Hematopoietic multipotent progenitor cell treated with erythropoietin and hydrocortisone succinate and interleukin-3 and kit ligand, for 4 days (in vitro differentiated cells): ENCODE results near the gene EDAR.

ENCODE experiments used
- DNase-seq: peaks from one replicate; pipeline ENCODE4 v3.0.0-alpha.2; 2015

Gene EDAR

DNA sequence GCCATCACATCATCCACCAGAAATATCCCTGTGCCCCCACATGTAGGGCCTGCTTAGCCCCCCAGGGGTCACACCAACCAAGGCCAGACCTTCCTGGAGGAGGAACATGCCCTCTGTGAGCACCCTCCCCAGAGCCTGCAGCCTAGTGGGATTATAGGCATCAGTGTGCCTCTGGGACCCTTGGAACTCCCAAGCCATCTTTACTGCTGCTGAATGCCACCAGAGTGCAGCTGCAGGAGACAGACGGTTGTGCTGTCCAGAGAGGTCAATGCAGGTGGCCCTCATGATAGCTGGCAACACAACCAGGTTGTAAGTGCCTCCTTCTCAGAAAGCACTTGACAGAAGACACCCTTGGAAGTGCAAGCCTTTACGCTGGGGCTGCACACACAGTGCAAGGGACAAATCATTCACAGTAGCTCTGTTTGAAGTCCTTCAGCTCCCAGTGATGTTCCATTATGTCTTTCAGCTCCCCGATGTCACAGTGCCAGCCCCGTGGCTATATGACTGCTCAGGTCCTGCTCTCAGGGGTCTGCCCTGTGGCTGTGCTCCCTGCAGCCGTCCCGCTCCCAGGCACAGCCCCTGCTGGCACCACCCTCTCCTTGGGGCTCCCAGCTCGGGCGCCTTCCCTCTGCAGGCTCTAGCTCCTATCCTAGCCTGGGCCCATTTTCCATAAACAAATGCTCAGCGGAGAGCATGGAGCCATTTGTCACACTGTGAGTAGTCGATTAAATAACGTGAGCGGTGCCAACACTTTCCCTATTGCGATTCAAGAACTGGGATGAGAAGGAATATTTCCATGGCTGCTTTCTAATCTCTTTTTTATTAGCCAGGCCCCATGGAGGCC, 65.1 kb downstream of the EDAR start:
- no peak for DNase-seq

DNA sequence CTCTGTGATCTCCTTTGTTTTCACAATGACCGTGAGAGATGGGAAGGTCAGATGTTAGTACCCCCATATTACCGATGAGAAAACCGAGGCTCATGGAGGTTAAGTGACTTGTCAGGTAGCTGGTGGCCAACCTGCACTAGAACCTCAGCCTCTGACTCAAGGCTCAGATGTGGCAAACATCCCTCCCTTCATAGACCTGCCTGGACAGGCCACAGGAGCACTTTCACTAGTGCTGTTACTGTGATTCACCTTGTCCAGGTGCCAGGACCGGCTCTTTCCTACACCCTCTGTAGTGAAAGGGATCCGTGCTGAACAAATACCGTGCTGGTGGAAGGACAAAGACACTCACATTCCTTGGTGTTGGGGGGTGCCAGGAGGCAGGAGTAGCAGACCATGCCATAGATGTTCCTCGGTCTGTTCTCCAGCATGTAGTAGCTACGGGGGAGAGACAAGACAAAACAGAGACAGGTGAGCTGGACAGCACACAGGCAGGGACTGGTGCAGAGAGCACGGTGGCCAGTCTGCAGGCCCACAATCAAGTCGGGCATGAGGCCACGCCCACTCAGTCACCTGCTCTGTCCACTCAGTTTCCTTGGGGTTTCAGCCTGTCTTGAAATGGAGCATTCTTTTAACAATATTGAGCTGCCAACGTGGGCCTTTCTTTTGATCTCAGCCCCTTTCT, 65.9 kb downstream of the EDAR start:
- no peak for DNase-seq

DNA sequence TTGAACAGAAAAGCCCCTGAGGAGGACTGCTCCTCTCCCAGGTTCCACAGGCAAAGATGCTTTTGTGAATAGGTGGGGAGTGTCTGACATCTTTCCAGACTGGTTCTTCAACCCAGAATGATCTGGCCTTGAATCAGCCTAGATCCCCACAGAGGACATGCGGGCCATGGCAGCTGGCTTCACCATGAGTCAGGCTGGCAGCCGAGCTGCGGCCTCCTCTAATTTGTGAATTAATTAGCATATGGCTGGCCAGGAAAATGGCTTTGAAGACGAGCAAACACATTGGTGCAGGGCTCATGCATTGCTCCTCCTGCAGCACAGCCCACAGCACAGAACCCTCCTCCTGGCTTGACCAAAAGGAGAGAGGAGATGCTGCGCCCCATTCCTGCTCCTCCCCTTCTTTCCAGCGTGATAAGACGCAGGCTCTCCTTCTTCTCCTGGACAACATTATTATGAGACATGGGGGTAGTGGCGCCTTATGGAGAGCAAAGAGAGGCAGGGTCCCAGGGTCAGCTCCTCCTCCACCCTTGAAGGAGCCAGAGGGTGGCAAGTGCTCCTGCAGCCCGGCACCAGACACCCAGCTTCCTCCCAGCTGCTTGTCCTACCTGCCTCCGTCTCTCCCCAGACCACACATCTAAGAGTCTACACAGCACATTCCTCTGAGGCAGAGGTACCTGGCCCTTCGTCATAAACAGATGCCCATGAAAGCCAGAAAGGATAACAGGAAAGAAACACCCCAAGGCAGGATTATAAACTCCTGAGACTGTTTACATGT, 66.7 kb downstream of the EDAR start:
- no peak for DNase-seq

DNA sequence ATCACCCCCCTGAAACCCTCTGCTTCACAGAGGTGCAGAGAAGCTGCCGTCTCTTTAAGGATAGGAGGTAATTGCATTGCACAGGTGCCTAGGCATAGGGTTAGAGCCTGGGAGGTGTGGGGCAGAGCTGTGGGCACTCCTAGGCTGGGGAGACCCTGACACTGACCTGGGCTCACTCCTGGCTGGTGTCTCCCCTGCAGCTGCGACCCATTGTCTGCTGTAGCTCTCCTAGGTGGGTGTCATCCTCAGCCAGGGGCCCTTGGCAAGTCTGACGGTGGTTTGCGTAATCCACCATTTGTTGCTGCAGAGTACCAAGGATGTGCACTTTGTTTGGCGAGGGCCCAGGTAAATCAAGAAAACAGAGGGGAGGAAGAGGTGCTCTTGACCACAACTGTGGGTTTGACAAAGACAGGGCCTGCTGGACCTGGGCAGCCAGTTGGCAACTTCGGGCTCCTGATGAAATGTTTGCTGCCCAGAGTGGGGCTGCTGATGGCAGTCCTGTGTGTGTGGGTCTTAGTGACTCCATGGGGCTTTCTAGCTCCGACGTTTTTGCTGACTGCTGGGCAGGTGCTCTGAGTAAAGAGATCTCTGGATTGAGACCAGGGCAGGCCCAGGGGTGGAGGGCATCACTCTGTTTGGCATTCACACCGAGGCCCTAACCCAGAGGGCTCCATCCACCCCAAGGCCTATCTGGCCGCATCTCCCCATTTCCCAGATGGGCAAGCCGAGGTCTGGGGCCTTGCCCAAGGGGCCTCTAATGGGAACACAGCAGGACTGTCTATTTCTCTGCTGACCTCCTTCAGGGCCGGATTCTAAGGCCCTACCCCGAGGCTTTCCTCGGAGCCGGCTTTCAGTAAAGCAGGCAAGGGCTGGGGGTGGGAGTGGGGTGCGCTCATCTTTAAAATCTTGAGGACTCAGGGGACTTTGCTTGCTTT, 67.7 kb downstream of the EDAR start:
- DNase-seq: no peak

DNA sequence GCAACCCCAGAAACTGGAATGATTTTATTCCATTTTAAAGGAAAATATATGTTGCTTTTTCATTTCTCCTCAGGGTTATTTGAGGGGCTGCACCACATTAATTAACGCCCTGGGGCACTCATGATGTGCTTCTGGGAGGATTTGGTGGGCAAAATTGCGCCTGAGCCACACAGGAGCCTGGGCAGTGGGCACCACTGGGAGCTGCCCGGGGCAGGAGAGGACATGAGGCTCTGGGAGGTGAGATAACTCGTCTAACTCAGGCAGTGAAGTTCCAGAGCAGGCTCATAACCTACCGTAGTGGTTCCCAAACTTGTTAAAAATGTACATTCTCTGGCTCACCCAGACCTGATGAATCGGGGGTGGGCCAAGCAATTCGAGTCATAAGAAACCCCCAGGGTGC, 68.3 kb downstream of the EDAR start:
- no peak for DNase-seq

DNA sequence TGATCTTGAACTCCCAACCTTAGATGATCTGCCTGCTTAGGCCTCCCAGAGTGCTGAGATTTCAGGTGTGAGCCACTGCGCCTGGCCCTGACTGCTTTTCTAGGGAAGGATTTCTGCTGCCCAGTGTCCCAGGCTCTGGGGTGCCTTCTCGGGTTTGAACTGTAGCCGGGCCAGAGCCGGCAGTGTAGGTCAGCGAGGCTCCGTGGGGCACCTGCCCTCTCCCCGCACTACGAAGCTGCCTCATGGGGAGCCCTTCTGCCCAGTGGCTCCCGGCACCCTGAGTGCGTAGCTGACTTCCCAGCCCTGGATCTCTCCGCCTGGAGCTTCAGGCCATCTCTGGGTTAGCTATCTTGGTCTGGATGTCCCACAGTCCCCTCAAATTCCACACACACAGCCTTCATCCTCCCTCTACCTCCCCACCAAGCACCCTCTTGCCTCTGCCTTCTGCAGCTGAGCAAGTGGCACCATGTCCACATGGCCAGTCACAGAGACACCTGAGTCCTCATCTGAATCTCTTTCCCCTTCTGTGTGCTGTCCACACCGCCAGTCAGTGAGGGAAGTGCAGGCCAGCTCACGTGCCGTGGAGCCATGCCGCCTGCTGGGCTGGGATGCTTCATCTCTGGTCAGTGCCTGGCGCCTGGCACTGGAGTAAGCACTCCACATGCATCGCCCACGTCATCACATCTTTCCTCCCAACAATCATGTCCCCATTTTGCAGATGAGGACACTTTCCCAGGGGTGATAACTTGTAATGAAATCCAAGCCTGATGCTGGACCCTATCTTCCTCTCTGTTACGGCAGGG, 69.2 kb downstream of the EDAR start:
- no peak for DNase-seq

DNA sequence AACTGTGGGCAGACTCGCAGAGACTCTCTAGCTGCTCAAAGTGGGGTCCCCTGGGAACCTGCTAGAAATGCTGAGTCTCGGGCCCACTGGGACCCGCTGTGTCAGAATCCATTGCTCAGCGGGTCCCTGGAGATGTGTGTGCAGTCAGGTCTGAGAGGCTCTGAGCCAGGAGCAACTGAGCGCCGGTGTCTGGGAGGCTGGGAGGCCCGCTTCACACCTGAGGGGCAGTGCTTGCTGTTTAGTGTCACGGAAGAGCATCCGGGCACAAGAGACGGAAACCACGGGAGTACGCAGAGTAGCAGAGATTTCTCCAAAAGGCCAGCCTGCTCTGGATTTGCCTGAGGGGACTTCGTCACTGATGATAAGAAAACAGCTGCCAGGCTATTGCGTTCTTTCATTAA, 70.1 kb downstream of the EDAR start:
- DNase-seq: no peak

DNA sequence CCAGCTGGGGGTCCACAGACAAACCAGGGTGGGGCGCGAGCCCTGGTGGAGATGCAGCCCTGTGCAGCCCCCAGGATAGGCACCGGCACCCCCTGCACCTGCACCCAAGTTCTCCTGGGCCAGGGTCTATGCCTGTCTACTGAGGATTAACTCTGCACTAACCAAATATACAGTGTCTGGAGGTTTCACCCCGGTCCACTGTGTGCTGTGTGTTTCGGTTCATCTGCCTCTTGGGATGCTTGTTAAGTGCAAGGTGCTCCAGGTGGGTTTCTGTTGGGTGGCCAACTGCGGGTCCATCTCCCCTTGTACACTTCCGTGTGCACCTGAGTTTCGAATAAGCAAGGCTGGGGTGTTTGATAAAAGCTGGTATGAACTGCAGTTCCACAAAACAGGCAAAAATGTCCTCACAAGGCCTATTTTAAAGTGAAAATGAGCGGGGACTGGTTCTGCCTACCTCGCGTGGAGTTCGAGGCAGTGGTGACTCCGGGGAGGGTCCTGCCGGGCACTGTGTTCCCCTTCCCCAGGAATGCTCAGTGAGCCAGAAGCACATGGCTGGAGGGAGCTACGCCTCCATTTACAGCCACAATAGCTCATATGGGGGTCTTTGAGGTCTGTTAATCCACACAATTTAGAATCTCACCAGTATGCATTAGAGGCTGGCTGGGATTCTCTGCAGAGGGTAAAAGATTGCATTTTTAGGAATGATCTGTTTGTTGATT, 70.7 kb downstream of the EDAR start:
- DNase-seq: no peak

DNA sequence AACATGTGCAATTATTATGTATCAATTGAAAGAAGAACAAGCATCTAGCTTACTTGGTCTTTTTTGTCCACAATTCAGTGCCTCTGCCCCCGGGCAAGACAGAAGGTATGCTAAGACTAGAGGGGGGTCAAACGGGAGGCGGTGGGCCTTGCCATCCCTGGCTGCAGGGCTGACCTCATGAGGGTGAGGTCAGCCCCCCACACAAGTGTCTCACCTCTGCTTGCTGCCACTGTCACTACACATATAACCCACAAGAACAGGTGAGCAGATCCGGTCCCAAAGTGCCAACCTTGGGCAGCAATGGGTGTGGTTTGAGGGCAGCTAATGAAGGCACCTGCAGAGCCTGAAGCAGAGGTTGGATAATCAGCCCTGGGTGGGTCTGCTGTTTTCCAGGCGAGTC, 71.5 kb downstream of the EDAR start:
- DNase-seq: no peak

DNA sequence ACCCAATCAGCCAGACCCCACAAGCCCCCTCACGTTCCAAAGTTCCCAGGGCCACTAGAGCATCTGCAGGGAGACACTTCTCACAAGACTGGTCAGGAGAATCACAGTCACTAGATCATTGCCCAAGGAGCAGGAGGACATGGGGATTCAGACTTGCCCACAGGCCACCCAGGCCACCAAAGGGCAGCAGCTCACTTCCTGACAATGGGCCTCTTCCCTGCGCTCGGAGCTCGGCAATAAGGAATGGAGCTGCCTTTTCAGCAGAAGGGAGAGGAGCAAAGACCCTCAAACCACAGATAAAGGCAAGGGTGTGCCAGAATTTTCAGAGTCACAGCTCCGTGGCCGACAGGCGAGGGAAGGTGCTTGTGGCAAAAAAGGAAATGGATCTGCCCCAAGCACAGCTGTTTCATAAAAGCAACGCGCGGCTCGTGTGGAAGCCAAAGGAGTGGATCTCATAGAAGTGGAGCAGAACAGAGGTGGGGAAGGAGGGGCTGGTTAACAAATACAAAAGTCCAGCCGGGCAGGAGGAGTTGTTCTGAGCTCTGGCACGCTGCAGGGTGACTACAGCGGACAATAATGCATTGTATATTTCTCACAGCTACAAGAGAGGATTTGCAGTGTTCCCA, 72.1 kb downstream of the EDAR start:
- DNase-seq: no peak

DNA sequence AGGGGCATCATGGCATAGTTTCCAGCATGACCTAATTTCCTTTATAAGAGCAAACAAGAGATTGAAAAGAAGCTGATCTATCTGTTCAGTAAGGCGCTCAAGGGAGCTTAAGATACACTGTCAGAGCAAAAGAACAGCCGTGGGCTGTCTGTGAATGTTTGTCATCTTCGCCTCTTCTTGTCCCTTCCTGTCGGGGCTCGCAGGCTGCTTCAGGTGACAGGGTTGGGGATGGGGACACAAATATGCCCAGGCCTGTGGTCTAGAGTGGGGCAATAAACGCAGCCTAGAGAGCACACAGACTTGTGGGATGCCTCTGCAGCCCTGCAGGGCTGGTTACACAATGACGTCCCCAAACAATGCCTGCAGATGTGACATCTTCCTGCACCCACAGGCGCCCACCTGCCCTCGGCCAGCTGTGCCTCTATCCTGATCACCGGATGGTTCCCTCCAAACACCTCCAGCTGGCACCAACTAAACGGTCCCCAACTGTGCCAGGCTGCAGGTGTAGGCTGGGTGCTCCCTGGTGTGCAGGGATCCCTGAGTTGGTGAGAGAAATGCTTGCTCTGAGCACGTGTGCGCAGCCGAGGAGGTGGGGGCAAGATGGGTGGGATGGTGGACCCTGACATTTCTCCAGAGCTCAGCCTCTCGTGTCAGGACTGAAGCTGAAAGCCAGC, 72.8 kb downstream of the EDAR start:
- DNase-seq: peak; percentile 3

DNA sequence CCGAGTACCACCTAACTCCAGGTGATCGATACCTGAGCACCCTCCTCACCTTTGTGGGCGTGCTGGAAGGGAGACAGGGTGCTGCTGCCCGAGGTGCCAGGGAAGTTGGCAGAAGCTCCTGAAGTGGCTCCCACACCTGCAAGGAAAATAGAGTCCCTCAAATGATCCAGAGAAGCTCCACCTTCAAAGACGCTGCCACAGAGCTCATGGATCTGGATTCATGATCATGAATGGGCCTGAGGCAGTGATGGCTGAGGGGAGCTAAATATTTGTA, 76.5 kb downstream of the EDAR start:
- DNase-seq: no peak

DNA sequence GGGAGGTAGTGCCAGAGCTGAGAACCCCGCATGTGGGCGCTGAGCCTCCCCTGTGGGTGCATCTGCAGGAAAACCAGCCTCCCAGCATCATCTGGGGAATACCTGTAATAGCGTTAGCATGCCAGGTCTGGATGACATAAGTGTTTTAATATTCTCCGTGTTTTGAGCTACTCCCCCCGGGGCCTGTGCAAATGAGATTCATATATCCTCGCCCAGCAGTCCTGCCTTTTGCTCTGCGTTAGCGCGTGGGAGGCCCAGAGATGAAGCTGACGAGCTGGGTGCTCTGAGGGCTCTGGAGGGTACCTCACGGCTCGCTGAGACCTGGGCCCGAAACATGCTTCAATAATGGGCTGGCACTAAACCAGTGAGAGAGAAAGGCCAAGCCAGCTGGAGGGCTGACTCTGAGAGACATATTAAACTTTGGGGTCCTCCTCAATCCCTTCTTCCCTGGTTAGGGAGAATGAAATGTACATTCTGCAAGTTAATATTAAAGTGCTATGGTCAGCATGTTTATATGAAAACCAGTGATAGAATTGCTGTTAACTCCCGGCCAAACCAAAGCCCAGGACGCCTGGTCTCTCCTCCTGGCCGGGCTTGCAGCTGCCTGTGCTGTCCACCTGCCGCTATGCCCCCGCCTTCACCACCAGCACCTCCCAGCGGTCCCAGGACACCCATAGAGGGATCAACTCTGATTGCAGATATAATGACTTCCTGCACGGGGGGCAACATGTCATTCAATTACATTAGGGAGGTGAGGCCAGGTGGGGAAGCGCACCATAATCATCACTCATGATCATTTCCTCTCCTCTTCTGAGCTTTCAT, 77.0 kb downstream of the EDAR start:
- no peak for DNase-seq

DNA sequence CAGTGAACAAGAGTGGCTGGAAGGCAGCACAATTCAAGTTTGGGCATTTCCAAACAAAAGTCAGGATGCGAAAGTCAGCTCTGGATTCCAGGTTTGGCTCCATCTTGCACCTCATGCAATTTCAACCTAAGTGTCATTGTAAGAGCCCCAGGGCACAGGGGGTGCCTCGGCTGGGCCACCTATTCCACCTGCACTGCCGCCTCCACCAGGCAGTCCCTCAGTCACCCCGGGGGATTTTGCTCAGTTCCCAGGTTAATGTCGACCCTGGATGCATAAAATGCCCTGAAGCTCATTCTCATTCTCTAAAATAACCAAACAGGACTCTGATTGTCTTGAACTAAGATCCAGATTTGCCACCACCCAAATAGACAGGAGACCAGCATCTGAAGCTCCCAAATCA, 77.6 kb downstream of the EDAR start:
- no peak for DNase-seq

DNA sequence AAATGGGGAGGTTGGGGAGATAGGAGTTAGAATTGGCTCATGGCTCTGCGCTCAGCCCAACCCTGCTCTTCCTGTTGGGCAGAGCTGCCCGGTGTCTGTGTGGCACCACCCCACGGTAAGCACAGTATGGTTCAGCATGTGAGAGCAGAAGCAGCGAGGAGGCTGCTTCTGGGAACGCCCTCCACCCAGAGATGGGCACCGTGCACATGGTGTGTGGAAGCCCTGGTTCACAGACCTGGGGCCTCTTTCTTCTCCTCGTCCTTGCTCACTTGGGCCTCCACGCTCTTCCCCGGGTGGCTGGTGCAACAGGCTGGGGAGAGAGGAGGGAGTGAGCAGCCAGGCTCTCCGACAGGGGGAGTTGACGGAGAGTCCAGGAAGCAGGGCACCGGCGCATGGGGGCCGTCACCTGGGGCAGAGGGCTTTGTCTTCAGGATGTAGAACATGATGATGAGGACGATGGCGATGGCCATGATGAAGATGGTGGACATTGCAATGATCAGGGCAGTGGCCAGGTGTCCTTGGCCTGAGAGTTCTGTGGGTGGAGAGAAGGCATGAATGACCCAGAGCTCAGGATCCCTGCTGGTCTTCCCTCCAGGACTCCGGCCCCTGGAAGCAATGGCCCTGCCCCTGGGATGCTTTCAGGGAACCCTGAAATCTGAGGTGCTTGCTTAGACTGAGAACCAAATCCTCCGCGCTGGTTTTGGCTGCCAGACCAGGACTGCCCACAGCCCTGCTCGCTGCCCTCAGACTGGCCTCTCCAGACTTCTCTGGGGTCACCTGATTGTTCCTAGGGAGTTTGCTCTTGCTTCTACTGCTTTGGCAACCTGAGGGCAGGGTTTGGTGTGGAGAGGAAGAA, 78.3 kb downstream of the EDAR start:
- no peak for DNase-seq

DNA sequence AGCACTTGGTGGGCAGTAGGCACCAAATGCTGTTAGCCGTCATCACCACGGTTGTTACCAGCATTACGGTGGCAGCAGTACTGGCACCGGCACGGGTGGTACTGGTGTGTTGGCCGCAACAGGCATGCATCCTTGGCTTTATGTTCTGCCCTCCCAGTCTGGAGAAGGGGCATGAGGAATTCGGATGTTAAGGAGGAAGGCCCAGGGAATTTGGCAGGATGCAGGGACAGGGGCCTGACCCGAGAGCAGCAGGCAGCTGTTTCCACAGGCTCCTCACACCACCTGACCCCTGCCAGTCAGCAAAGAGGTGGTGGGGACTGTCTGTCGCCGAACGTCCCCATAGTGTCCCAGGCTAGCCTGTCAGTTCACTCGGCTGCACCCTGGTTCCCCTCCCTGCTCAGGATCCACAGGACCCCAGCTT, 79.0 kb downstream of the EDAR start:
- no peak for DNase-seq

DNA sequence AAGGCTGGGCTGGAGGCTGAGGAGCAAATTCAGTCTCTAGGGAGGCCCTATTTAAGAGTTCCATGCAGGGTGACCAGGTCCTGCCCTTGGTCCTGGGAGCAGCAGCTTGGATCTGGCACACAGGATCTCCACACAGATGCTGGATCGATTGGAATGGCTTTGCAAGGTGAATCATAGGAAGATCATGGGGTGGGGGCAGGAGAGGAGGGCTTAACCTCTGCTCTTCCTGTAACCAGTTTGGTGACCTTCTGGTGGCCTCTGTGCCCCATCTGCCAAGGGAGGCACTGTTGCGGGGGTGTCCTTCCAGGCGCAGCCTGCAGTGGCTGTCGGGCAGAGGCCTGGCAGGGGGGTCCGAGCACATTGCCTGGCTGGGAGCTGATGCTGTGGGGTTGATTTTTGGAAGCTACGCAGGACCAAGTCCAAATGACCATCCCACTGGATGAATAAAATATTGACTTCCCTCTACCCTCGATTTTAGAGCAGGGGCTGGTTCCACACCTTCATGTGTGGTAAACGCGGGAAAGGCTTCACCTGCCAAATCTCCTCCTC, 79.7 kb downstream of the EDAR start:
- no peak for DNase-seq

DNA sequence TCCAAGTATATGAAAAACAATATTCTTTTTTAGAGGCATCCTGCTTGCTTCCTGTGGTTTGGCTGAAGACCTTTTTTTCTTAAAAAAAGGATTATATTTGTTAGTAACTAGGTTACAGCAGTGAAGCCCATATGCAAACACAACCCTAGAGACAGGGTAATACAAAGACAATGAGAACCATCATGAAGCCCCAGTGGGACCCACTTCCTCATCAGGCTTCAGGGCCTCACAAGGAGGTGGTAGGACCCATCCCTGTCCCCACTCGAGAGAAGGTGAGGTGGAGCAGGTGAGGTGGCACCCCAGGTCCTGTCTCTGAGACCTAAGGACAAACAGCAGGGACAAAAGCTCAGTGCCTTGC, 80.3 kb downstream of the EDAR start:
- no peak for DNase-seq
